Breast epithelium (tissue), 3 donors: ENCODE measurements around the gene TENT4A.

Experiments used
- POLR2A ChIP-seq: fragments of 450-650 bp; IDR thresholded peaks from one replicate; pipeline ENCODE4 v1.6.1; 2016; ENCODE audit warnings: antibody characterized with exemption, mild to moderate bottlenecking, moderate library complexity
- POLR2AphosphoS5 ChIP-seq, 3 donors: sonication (generic); formaldehyde crosslinking; IDR thresholded peaks; one replicate each; pipeline ENCODE4 v1.6.1; 2017; ENCODE audit warnings: antibody characterized with exemption in 3 of 3
- TF ChIP-seq, protein P1 (sequence below), 3 donors: fragments of 450-650 bp; IDR thresholded peaks; one replicate each; pipeline ENCODE4 v1.5.1; 2016 to 2017; ENCODE audit warnings: antibody characterized with exemption in 3 of 3, mild to moderate bottlenecking in 3 of 3, moderate library complexity in 3 of 3

DNA sequence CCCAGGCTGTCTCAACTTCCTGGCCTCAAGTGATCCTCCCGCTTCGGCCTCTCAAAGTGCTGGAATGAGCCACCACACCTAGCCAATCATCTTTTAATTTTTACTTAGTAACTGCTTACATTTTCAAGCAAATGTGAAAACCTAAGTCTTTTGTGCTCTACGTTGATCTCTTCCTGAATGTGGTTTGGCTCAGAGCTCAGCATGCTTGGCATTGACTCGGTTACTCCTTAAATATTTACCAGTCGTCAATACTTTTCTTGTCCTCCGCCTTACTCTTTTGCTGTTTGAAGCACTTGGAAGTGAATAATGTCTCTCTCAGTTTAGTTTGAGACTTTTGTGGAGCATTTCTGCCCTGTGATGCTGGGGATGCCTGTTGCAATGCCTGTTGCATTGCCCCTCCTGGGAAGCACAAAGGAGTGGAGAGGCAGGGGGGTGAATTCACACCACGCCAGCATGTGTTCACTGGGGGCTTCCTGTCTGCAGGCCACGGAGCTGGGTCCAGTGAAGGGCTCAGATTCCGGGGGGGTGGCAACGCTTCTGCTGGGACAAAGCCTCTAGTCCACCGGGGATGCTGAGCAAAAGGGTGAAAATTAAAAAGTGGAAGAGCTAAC is 13.1 kb upstream of the TENT4A start:
- TF ChIP-seq, protein P1, sequence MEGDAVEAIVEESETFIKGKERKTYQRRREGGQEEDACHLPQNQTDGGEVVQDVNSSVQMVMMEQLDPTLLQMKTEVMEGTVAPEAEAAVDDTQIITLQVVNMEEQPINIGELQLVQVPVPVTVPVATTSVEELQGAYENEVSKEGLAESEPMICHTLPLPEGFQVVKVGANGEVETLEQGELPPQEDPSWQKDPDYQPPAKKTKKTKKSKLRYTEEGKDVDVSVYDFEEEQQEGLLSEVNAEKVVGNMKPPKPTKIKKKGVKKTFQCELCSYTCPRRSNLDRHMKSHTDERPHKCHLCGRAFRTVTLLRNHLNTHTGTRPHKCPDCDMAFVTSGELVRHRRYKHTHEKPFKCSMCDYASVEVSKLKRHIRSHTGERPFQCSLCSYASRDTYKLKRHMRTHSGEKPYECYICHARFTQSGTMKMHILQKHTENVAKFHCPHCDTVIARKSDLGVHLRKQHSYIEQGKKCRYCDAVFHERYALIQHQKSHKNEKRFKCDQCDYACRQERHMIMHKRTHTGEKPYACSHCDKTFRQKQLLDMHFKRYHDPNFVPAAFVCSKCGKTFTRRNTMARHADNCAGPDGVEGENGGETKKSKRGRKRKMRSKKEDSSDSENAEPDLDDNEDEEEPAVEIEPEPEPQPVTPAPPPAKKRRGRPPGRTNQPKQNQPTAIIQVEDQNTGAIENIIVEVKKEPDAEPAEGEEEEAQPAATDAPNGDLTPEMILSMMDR (IDR thresholded peaks at IDR 0.05): no peak
- TF ChIP-seq POLR2A (no peak), POLR2AphosphoS5 (IDR thresholded peaks at IDR 0.05) (no peak)
